GM21528 (cell line): ENCODE measurements around the gene DUSP7.

Experiments used
- ATAC-seq: cut with Tn5 transposase; IDR thresholded peaks from one replicate; pipeline ENCODE4 v1.9.1; 2021; ENCODE audit warnings: mild to moderate bottlenecking, moderate library complexity; ENCODE audit not compliant: unreplicated experiment, low FRiP score

The DUSP7 gene

GRCh38 chr3:52069135-52069534 is 12.8 kb upstream of the DUSP7 start:
- ATAC-seq: no peak

GRCh38 chr3:52068730-52069129 is 12.4 kb upstream of the DUSP7 start:
- ATAC-seq: no peak

DNA sequence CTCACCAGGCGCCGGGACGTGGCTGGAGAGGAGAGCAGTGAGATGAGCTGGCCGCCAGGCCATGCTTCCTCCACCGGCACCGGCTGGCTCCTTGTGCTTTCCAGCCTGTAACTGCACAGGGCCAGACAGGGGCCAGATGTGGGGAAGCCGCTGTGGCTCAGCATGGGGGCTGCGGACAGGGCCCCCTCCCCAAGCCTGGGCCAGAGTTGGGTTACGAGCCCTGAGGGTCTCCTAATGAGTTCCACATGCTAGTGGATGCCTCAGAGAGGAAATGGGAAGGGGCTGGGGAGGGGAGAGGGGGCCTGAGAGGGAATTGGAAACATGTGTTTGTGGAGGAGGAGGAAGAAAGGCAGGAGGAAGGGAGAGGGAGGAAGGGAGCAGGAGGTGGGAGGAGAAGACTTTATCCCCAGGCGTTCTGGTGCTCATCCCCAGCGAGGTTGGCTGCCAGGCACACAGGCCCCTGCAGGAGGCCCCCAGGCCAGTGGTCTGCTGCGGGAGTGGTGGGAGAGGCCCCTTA is 11.7 kb upstream of the DUSP7 start:
- no peak for ATAC-seq

DNA sequence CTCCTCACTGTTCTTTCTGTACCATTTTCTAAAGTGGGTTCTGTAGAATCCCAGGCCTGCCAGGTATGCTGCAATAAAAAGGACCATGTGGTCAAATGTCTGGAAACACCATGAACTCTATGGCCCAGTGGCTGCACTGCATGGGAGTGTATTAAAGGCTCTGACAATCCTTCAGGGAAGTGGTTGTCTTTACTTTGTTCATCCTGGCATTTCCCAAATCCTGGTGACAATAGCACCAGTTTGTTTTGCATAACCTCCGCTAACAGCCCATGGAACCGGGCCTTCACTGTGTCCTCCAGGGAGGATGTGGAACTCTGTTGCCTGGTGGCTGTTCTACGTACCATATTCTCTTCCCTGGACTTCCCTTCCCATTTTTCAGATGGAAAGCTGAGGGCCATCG is 11.2 kb upstream of the DUSP7 start:
- ATAC-seq: no peak

DNA sequence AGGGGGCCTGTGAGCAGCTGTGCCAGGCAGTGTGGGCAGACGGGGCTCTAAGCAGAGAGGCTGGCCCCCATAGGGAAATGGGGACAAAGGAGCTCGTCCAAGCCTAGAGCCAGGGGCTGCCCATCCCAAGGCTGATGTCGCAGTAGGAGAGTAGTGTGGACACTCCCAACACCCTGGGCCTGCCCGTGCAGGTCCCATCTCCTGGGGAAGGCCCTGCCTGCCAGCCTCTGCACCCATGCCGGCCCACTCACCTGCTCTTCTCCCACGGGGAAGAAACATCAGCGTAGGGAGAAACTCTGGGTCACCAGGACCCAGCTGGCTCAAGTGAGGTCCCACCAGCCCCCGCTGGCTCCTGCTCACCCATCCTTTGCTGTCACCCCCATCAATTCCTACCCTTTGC is 10.7 kb upstream of the DUSP7 start:
- ATAC-seq: no peak

DNA sequence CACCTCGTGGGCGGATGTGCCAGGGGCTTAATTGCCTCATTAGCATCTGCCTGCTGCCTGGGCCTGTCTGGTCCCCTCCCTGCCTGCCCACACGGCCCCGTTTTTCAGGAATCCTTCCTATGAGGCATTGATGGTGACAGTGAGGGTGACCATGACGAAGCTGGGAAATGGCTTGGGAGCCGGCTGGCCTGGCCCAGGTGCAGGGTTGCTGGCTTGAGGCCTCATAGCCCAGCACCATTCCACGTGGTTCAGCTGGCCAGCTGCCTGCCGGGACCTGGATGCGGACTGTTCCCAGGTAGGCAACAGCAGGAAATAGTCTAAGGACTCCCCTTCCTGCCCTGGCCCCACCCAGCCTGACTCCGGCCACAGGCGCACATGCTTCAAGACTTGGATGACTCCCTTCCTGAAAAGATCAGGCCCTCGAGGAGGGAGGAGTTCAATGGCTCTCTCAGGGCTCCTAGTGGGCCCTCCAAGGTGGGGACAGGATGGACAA is 8.9 kb upstream of the DUSP7 start:
- no peak for ATAC-seq

DNA sequence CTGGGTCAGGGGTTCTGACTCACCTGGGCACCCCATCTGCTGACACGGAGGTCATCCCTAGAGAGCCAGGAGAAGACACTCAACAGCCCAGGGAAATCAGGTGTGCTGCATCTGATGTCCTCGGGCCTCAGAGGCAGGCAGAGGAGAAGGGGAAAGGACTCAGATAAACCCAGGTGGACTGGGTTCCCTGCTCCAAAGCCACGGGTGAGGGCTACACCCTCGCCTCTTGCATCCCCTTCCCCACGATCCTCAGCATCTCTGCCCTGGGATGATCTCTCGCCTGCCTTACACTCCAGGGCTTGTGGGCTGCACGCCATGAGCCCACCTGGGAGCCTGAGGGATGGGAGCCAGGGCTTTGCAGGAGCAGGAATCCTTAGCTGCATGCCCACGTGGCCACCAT is 8.2 kb upstream of the DUSP7 start:
- no peak for ATAC-seq

DNA sequence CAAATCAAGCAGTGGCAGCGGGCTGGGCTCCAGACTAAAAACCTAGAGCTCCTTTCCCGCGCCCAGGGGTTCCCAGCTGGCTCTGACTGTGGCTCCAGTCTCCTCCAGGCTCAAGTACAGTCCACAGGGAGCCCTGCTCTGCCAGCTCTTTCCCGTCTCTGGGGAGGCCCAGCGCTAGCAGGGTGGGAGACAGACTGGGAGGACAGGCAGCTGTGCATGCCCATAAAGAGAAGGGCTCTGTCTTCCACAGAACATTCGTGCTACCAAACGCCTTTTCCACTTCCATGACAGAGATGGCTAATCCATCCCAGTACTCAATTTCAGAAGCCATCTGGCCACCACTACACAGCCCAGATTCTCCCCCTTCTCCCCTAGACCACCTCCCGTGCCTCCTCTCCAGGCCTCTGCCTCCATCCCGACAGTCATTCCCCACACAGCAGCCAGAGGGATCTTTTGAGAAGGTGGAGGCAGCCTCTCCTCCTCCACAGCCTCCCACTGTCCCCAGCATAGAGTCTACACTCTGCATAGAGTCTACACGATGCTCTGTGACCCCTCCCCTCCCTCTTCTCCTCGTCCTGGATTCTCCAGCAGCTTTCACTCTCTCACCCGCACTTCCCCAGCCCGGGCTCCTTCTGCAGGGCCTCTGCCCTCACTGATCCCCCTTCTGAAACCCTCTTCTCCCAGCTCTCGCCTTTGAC is 6.8 kb upstream of the DUSP7 start:
- no peak for ATAC-seq

GRCh38 chr3:52062505-52062904 is 6.1 kb upstream of the DUSP7 start:
- no peak for ATAC-seq

- no peak for ATAC-seq
Observed at GRCh38 chr3:52061121-52061910, 4.9 kb upstream of the DUSP7 start.

DNA sequence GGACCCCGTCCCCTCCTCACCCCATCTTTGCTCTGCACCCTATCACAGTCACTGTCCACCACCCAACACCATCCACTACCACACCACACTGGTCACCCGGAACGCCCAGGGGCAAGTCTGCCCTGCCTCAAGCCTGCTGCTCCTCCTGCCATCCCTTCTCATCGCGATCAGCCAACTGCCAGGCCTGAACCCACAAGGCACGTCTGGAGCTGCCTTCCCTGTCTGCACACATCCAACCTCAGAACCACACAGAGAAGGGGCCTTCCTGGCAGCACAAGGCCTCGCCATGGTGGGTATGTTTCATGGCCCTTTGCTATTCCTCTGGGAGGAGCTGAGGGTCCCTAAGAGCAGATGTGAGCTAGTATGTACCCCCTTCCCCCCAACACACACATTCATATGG is 3.4 kb upstream of the DUSP7 start:
- no peak for ATAC-seq

- no peak for ATAC-seq
Observed at GRCh38 chr3:52057812-52058495, 1.6 kb upstream of the DUSP7 start.

GRCh38 chr3:52056968-52057811 is 819 bp upstream of the DUSP7 start:
- ATAC-seq: peak; percentile 75

DNA sequence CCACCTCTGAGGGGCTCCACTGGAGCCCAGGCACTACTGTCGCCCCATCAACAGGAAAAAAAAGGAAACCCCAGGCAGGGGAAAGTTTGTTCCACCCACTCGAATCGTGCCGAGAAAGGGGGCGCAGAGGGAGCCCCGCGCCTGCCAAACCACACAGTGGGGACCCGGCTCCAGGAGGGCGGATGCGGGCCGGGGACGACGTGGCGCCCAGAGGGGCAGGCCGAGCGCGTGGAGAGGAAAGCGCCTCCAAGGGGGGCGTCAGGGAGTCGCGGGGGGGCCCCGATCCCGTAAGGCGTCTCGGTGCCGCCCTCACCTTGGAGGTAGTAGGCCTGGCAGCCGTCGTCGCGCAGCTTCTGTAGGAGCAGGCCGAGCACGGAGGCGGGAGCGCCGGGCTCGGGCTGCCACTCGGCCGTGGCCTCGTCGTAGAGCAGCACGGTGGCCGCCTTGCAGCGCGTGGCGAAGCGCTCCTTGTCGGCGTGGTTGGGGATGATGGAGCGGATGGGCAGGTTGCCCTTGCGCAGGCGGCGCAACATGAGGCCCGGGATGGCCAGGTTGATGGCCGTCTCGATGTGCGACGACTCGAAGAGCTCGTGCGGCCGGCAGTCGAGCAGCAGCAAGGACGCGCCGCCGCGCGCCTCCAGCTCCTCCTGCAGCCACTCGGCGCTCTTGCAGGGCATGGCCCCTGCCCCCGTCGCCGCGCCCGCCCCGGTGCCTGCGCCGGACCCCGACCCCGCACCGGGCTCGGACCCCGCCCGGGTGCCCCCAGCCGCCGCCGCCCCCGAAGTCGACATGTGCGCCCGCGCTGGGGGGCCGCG is 627 bp downstream of the DUSP7 start:
- ATAC-seq: peak; percentile 12

- ATAC-seq: no peak
Observed at GRCh38 chr3:52054661-52055511, 1.5 kb downstream of the DUSP7 start.

DNA sequence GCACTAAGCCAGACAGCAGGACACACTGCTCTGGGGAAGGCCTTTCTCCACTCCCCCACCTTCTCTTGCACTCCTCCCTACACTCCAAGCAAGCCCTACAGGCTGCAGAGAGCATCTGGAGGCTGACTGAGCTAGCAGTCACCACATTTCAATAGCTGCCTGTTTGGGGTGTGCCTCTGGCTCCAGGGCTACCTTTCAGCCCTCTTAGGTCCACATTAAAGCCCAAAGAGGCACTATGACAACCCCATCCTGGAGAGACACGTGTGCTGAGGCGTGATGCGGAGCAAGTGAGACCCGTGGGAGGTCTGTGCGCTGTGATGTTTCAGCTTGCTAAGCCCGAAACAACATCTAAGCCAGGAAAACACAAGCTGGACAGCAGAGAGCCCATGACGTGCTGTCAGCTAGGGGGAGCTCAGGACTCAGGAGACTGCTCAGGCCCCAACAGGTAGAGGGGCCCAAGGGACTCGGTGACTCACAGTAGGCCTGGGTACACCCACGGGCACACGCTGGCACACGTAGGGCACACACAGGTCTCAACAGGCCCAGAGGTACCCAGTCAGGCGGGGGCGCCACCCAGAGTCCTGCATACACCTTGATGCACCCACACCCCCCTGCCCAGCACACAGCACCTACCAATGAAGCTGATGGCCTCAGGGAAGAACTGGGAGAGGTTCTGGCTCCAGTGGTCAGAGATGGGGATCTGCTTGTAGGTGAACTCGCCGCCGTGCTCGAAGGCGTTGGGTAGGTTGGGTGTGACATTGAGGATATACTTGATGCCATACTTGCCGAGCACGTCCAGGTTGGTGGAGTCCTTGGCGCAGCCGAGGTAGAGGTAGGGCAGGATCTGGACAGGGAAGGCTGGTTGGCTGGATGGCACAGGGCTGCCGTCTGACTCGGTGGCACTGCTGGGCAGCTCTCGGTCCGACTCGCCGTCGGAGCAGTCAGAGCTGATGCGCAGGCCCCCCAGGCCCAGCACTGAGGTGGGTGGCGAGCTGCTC is 2.8 kb downstream of the DUSP7 start:
- no peak for ATAC-seq

DNA sequence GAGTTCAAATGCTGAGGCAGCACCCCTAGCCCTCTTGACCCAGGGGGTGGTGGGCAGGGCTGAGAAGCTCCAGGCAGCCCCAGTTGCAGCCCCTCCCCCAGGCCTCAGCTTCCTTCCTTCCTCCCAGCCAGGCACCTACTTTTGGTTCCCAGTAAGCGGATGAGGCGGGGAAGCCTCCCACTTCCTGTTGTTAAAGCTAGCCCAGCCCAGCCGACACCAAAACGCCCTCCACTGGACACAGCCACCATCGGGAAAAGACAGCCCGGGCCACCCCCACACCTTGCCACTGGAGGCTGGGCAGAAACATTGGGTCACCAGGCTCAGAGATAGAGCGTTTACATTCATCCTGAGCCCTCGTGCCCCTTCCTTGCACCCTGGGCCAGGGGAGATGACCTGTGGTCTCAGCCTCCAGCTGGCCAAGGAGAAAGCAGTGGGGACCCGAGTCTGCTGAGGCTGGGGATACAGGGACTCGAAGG is 3.5 kb downstream of the DUSP7 start:
- ATAC-seq: no peak
